Effector memory CD4-positive, alpha-beta T cell (primary cell): ENCODE results near the gene MCM10.

ENCODE experiments used
- DNase-seq, 3 donors: peaks; one replicate each; pipeline ENCODE4 v3.0.0-alpha.2; 2020
- H3K27ac ChIP-seq: 2 replicates; pipeline ENCODE4 v1.7.0; 2013; ENCODE audit warnings: mild to moderate bottlenecking, low read length, moderate library complexity; ENCODE audit not compliant: insufficient read depth, poor library complexity, severe bottlenecking
- H3K27me3 ChIP-seq: replicated peaks from 2 replicates; pipeline ENCODE4 v1.7.0; 2013; ENCODE audit warnings: mild to moderate bottlenecking, low read length; ENCODE audit not compliant: insufficient read depth, control insufficient read depth, poor library complexity, severe bottlenecking
- H3K36me3 ChIP-seq: 2 replicates; pipeline ENCODE4 v1.7.0; 2013; ENCODE audit warnings: mild to moderate bottlenecking, low read length, moderate library complexity; ENCODE audit not compliant: control insufficient read depth, insufficient read depth
- H3K4me1 ChIP-seq: 2 replicates; pipeline ENCODE4 v1.7.0; 2013; ENCODE audit warnings: low read length, mild to moderate bottlenecking; ENCODE audit not compliant: control insufficient read depth, insufficient read depth, poor library complexity, severe bottlenecking
- H3K4me3 ChIP-seq: 2 replicates; pipeline ENCODE4 v1.7.0; 2013; ENCODE audit warnings: low read length, low read depth, mild to moderate bottlenecking; ENCODE audit not compliant: insufficient read depth, poor library complexity, severe bottlenecking
- H3K9me3 ChIP-seq: 2 replicates; pipeline ENCODE4 v1.7.0; 2013; ENCODE audit warnings: mild to moderate bottlenecking, low read length, moderate library complexity; ENCODE audit not compliant: control insufficient read depth

MCM10 gene

DNA sequence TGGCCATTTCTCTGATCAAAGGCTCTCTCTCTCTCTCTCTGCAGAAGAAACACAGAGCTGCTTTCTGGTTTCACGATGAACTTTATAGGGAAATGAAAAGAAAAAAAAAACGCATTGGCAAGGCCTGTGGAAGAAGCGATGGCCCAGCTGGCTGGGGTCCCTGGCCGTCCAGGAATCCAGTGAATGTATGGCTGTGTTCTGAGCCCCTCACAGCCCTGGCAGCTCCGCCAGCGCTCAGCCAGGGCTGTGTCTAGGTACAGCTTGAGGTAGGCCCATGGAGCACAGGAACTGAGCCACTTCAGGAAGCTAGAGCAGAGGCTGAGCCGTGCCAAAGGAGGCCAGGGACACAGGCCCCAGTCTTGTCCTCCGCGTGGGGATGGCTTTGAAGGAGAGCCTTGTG lies 85.9 kb downstream of the MCM10 start:
- no peak for DNase-seq
- H3K4me3 ChIP-seq, result no peak overlapping the region

DNA sequence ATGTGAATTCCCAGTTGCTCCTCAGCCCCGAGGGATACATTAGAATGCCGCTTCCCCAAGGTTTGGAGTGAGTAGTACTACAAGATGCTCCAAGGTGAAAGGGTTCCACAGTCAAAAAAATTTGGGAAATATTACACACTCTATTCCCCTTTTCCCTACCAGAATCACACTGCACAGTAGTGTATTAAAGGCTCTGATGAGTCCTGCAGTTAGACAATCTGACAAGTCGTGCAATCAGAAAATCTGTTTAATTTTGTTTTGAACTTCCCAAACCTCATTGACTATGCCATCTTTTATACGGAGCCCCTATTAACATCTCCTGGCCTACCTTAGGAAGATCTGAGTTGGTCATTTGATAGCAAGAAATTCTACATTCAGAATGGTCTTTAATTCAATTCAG lies 86.4 kb downstream of the MCM10 start:
- DNase-seq, result no peak
- H3K27ac ChIP-seq, result no peak overlapping the region
- H3K4me3 ChIP-seq, result no peak overlapping the region
- H3K27me3 ChIP-seq, result no peaks in the 10 kb centered on the region
- no peaks in the 10 kb centered on the region for H3K4me1 ChIP-seq
- no peaks in the 10 kb centered on the region for H3K36me3 ChIP-seq
- H3K9me3 ChIP-seq, result no peaks in the 10 kb centered on the region

More for the DNA sequence above, 85.9 kb downstream of the MCM10 start:
- Histone ChIP-seq H3K36me3 (no peaks in the 10 kb centered on the region), H3K4me1 (no peaks in the 10 kb centered on the region), H3K27me3 (no peaks in the 10 kb centered on the region), H3K27ac (no peak overlapping the region), H3K9me3 (no peaks in the 10 kb centered on the region)

DNA sequence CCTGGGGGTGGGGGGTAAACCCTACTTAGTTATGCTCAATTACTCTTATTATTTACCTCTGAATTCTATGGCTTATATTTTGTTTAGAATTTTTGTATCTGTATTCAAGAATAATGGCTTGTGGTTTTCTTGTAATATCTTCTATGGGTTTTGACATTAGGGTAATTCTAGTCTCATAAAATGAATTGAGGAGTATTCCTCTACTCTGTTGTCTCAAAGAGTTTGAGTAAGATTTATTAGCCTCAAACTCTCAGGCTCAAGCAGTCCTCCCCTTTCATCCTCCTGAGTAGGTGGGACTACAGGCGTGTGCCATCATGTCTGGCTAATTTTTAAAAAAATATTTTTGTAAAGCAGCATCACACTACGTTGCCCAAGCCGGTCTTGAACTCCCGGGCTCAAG lies 92.4 kb downstream of the MCM10 start:
- Histone ChIP-seq H3K27me3 (no peaks in the 10 kb centered on the region), H3K4me3 (no peak overlapping the region), H3K27ac (no peak overlapping the region), H3K9me3 (no peaks in the 10 kb centered on the region), H3K36me3 (no peaks in the 10 kb centered on the region), H3K4me1 (no peaks in the 10 kb centered on the region)
- no peak for DNase-seq

DNA sequence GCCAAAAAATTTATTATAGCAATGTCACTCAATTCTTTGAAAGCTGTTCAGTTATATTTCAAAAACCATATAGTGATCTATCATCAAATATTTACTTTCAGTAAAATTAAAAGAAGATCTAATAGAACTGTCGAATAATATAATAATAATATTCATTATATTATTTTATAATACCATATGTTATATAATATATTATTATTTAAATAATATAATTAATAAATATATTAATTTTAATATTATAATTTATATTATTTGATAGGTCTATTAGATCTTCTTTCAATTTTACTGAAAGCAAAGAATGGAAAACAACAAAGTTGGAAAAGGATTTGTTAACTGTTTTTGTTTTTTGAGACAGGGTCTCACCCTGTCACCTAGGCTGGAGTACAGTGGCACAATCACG lies 95.3 kb downstream of the MCM10 start:
- Histone ChIP-seq H3K9me3 (no peaks in the 10 kb centered on the region), H3K36me3 (no peaks in the 10 kb centered on the region), H3K27me3 (no peaks in the 10 kb centered on the region), H3K4me3 (no peak overlapping the region), H3K27ac (no peak overlapping the region), H3K4me1 (no peaks in the 10 kb centered on the region)
- DNase-seq, result no peak

DNA sequence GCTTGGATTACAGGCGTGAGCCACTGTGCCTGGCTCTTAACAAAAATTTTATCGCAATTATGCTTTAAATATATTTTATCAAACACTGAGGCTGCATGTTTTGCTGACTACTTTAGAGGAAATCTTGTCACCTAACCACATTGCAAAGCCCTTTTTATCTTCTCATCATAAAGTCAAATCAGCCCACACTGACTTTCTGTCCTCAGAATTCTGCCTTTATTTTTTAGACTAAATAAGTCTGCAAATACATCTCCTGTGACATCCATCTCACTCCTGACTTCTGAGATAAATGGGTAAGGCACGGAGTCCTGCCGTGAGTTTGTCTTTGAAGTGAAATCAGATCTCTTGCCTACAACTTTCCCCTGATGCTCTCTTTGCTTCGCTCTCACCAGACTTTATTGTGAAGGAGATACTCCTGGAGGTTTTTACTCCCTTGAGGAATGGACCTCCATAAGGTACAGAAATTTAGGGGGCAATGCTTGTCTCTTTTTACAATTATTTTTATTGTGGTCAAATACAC lies 96.3 kb downstream of the MCM10 start:
- Histone ChIP-seq H3K9me3 (no peaks in the 10 kb centered on the region), H3K27ac (no peak overlapping the region), H3K36me3 (no peaks in the 10 kb centered on the region), H3K27me3 (no peaks in the 10 kb centered on the region), H3K4me1 (no peaks in the 10 kb centered on the region), H3K4me3 (no peak overlapping the region)
- DNase-seq, result no peak
